Measurements from ENCODE around the gene PPP1R13B.

- TF ChIP-seq CTCF (IDR thresholded peaks at IDR 0.05 in 4 of 5, conservative IDR thresholded peaks at IDR 0.05 in 1 of 5) (no peak), POLR2A (IDR thresholded peaks at IDR 0.05) (no peak)
Measured at GRCh38 chr14:103742499-103743255, 104.7 kb downstream of the PPP1R13B start.
